Stimulated activated naive CD8-positive, alpha-beta T cell treated with anti-CD3 and anti-CD28 coated beads, Interleukin-15, Interleukin-2, amounts not matched to agents 100 ng/mL and 50 ng/mL, for 24 hours (primary cell): ENCODE data around the gene TBCA.

ENCODE experiments used
- H3K27ac Mint-ChIP-seq: one replicate; pipeline ENCODE4 v1.8.0; 2021; ENCODE audit warnings: mild to moderate bottlenecking, mixed read lengths
- H3K27me3 Mint-ChIP-seq: one replicate; pipeline ENCODE4 v1.8.0; 2021; ENCODE audit warnings: mixed read lengths
- H3K36me3 Mint-ChIP-seq: one replicate; pipeline ENCODE4 v1.8.0; 2021; ENCODE audit warnings: low read depth, mixed read lengths
- H3K4me1 Mint-ChIP-seq: one replicate; pipeline ENCODE4 v1.8.0; 2021; ENCODE audit warnings: low read depth, mixed read lengths
- H3K4me3 Mint-ChIP-seq: one replicate; pipeline ENCODE4 v1.8.0; 2021; ENCODE audit warnings: mild to moderate bottlenecking, mixed read lengths
- H3K9me3 Mint-ChIP-seq: one replicate; pipeline ENCODE4 v1.8.0; 2021; ENCODE audit warnings: mixed read lengths

Gene TBCA

GRCh38 chr5:77645995-77646639 is 130.0 kb downstream of the TBCA start:
- Mint-ChIP-seq H3K36me3 (peaks cover 1% of the 10 kb centered on the region), H3K4me3 (peak overlapping the region; percentile 39), H3K27me3 (peaks cover 91% of the 10 kb centered on the region), H3K27ac (no peak overlapping the region), H3K4me1 (peaks cover 22% of the 10 kb centered on the region), H3K9me3 (peaks cover 2% of the 10 kb centered on the region)

- Mint-ChIP-seq H3K9me3 (peaks cover 4% of the 10 kb centered on the region), H3K36me3 (peaks cover 4% of the 10 kb centered on the region), H3K27ac (no peak overlapping the region), H3K27me3 (peaks cover 96% of the 10 kb centered on the region), H3K4me1 (peaks cover 24% of the 10 kb centered on the region), H3K4me3 (peak overlapping the region; percentile 67)
Observed at GRCh38 chr5:77645158-77645994, 130.8 kb downstream of the TBCA start.

GRCh38 chr5:77644371-77645157 is 131.6 kb downstream of the TBCA start:
- H3K4me3 Mint-ChIP-seq: peak overlapping the region; percentile 67
- H3K4me1 Mint-ChIP-seq: peaks cover 29% of the 10 kb centered on the region
- H3K27me3 Mint-ChIP-seq: peaks cover 97% of the 10 kb centered on the region
- H3K36me3 Mint-ChIP-seq: peaks cover 9% of the 10 kb centered on the region
- H3K27ac Mint-ChIP-seq: no peak overlapping the region
- H3K9me3 Mint-ChIP-seq: peaks cover 4% of the 10 kb centered on the region

- peak overlapping the region; percentile 48 for H3K4me3 Mint-ChIP-seq
- peaks cover 9% of the 10 kb centered on the region for H3K36me3 Mint-ChIP-seq
- H3K4me1 Mint-ChIP-seq: peaks cover 29% of the 10 kb centered on the region
- peaks cover 96% of the 10 kb centered on the region for H3K27me3 Mint-ChIP-seq
- H3K27ac Mint-ChIP-seq: no peak overlapping the region
- H3K9me3 Mint-ChIP-seq: peaks cover 4% of the 10 kb centered on the region
Observed at GRCh38 chr5:77643654-77644370, 132.3 kb downstream of the TBCA start.

GRCh38 chr5:77642738-77643653 is 133.1 kb downstream of the TBCA start:
- H3K36me3 Mint-ChIP-seq: peaks cover 9% of the 10 kb centered on the region
- H3K4me1 Mint-ChIP-seq: peaks cover 29% of the 10 kb centered on the region
- peak overlapping the region; percentile 48 for H3K4me3 Mint-ChIP-seq
- no peak overlapping the region for H3K27ac Mint-ChIP-seq
- H3K9me3 Mint-ChIP-seq: peaks cover 4% of the 10 kb centered on the region
- H3K27me3 Mint-ChIP-seq: peaks cover 91% of the 10 kb centered on the region

- Mint-ChIP-seq H3K36me3 (peaks cover 15% of the 10 kb centered on the region), H3K9me3 (peaks cover 11% of the 10 kb centered on the region), H3K4me1 (peaks cover 38% of the 10 kb centered on the region), H3K4me3 (no peak overlapping the region), H3K27ac (no peak overlapping the region), H3K27me3 (peaks cover 91% of the 10 kb centered on the region)
Observed at GRCh38 chr5:77641963-77642737, 134.0 kb downstream of the TBCA start.

GRCh38 chr5:77641397-77641943 is 134.7 kb downstream of the TBCA start:
- peaks cover 11% of the 10 kb centered on the region for H3K9me3 Mint-ChIP-seq
- peaks cover 15% of the 10 kb centered on the region for H3K36me3 Mint-ChIP-seq
- no peak overlapping the region for H3K4me3 Mint-ChIP-seq
- peak overlapping the region; percentile 73 for H3K27ac Mint-ChIP-seq
- peaks cover 88% of the 10 kb centered on the region for H3K27me3 Mint-ChIP-seq
- H3K4me1 Mint-ChIP-seq: peaks cover 38% of the 10 kb centered on the region
